Keratinocyte (primary cell): Measurements from ENCODE around the gene ZNF79. TPM values are rescaled to one million over a fixed set of nuclear protein-coding genes. Genes with fewer than 3 reads are reported as not detected.

Experiments used
- DNase-seq: peaks from one replicate; pipeline ENCODE4 v3.0.0-alpha.2; 2011; ENCODE audit warnings: low read depth, missing footprints, low spot score
- FAIRE-seq: peaks from 2 replicates; lab custom pipeline; 2011; peaks lifted over from hg19 to GRCh38; lab: Jason Lieb, UNC
- H2AFZ ChIP-seq: 2 replicates; pipeline ENCODE4 v1.6.0; 2012; ENCODE audit warnings: low read length, control low read depth, inconsistent platforms; ENCODE audit not compliant: control insufficient read depth
- H3K27ac ChIP-seq: 2 replicates; pipeline ENCODE4 v1.5.1; 2011; ENCODE audit warnings: low read length; ENCODE audit not compliant: control insufficient read depth, insufficient read depth
- H3K27me3 ChIP-seq: 3 replicates; pipeline ENCODE4 v1.6.0; 2011; ENCODE audit warnings: low read length; ENCODE audit not compliant: control insufficient read depth, insufficient read depth; ENCODE audit errors: extremely low read depth
- H3K36me3 ChIP-seq, 2 experiments: 2 replicates in 1 of 2; 3 replicates in 1 of 2; pipeline ENCODE4 v1.5.1; 2011; ENCODE audit warnings: low read length in 2 of 2, mild to moderate bottlenecking in 1 of 2; ENCODE audit not compliant: control insufficient read depth in 2 of 2, insufficient read depth in 2 of 2; ENCODE audit errors: extremely low read depth in 1 of 2
- H3K4me1 ChIP-seq: 3 replicates; pipeline ENCODE4 v1.5.1; 2011; ENCODE audit warnings: low read length; ENCODE audit not compliant: control insufficient read depth, insufficient read depth; ENCODE audit errors: extremely low read depth
- H3K4me2 ChIP-seq: 3 replicates; pipeline ENCODE4 v1.6.0; 2011; ENCODE audit warnings: low read depth, low read length; ENCODE audit not compliant: control insufficient read depth, insufficient read depth; ENCODE audit errors: extremely low read depth
- H3K4me3 ChIP-seq, 3 experiments: fragments of 200-600 bp in 1 of 3; sonication (generic) in 1 of 3; 2 replicates in 2 of 3; 3 replicates in 1 of 3; pipeline ENCODE4 v1.5.1; 2011 to 2016; ENCODE audit warnings: low read length in 3 of 3, mild to moderate bottlenecking in 3 of 3, control low read depth in 2 of 3, inconsistent platforms in 1 of 3, low read depth in 1 of 3, mixed read lengths in 1 of 3, mixed run types in 1 of 3, moderate library complexity in 1 of 3; ENCODE audit not compliant: control insufficient read depth in 2 of 3, insufficient read depth in 2 of 3; ENCODE audit errors: extremely low read depth in 1 of 3
- H3K79me2 ChIP-seq: 2 replicates; pipeline ENCODE4 v1.6.0; 2012; ENCODE audit warnings: low read length; ENCODE audit not compliant: control insufficient read depth, insufficient read depth
- H3K9ac ChIP-seq: 3 replicates; pipeline ENCODE4 v1.6.0; 2011; ENCODE audit warnings: low read length; ENCODE audit not compliant: control insufficient read depth, insufficient read depth; ENCODE audit errors: extremely low read depth
- H3K9me1 ChIP-seq: 3 replicates; pipeline ENCODE4 v1.6.0; 2011; ENCODE audit warnings: low read length; ENCODE audit not compliant: control insufficient read depth, insufficient read depth; ENCODE audit errors: extremely low read depth
- H3K9me3 ChIP-seq: 2 replicates; pipeline ENCODE4 v1.5.1; 2012; ENCODE audit warnings: low read depth, low read length; ENCODE audit not compliant: control insufficient read depth
- H4K20me1 ChIP-seq: 3 replicates; pipeline ENCODE4 v1.6.0; 2011; ENCODE audit warnings: low read length; ENCODE audit not compliant: control insufficient read depth, insufficient read depth; ENCODE audit errors: extremely low read depth
- EZH2 ChIP-seq: IDR thresholded peaks from one replicate; pipeline ENCODE4 v1.6.1; 2012; ENCODE audit warnings: inconsistent platforms, mild to moderate bottlenecking, low read length, moderate library complexity
- dilution Hi-C: fragments of 300-500 bp; cut with MboI; formaldehyde crosslinking; loops from one replicate; pipeline ENCODE4 v1.7.0; 2020; ENCODE audit warnings: low sequenced_read_pairs; ENCODE audit not compliant: extremely low pct_ligation_motif_present
- polyA plus RNA-seq, 5 experiments: library from polyadenylated mRNA; depleted of rRNA in 3 of 5; stranded (reverse) in 3 of 5; stranded (forward) in 1 of 5; unstranded in 1 of 5; fragments of >200 nt; gene quantifications; 1 replicate in 1 of 5; 2 replicates in 3 of 5; 3 replicates in 1 of 5; pipeline versions ENCODE4 v1.2.1 to v1.2.3, GENCODE V29; 2011 to 2012; ENCODE audit warnings: missing spikeins in 2 of 5, low read depth in 1 of 5, low replicate concordance in 1 of 5
- TF ChIP-seq, protein P1 (sequence below), 3 experiments: IDR thresholded peaks in 1 of 3; conservative IDR thresholded peaks in 1 of 3; optimal IDR thresholded peaks in 1 of 3; 2 replicates in 2 of 3; 3 replicates in 1 of 3; pipeline versions ENCODE3 to v1.5.1; 2011; ENCODE audit warnings: low read length in 3 of 3, mild to moderate bottlenecking in 3 of 3, moderate library complexity in 2 of 3, control low read depth in 1 of 3, inconsistent platforms in 1 of 3; ENCODE audit not compliant: insufficient read depth in 2 of 3; ENCODE audit errors: extremely low read depth in 1 of 3

ZNF79 gene
- polyA plus RNA-seq, 1 donor (not counting 4 experiments of a cell fraction or from before 2014, with no cell fraction given) = 4.8 TPM

DNA sequence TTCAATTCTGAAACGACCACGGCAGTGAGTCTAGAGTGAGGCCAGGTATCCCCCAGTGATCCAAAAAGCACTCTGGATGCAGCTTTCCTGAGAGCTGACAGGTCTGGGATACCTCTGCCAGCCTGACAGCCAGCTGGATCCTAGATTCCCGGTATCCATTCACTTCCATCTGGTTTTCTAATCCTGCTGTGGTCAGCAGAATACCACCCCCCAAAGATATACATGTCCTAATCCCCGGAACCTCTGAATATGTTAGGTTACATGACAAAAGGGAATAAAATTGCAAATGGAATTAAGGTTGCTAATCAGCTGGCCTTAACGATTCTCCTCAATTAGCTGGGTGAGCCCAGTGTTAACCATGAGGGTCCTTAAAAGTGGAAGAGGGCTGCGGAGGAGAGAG, 1.4 kb upstream of the ZNF79 start:
- Histone ChIP-seq H3K27me3 (no peaks in the 10 kb centered on the region), H3K9me1 (peaks cover 2% of the 10 kb centered on the region), H3K4me3 (peak overlapping the region; percentile 70 to 98 (median 96)), H4K20me1 (peaks cover 5% of the 10 kb centered on the region), H3K36me3 (no peaks in the 10 kb centered on the region), H3K27ac (no peak overlapping the region), H3K9ac (peak overlapping the region; percentile 92), H2AFZ (no peak overlapping the region), H3K4me1 (peaks cover 39% of the 10 kb centered on the region), H3K79me2 (peaks cover 33% of the 10 kb centered on the region), H3K9me3 (no peaks in the 10 kb centered on the region), H3K4me2 (peak overlapping the region; percentile 99)
- TF ChIP-seq, protein P1, sequence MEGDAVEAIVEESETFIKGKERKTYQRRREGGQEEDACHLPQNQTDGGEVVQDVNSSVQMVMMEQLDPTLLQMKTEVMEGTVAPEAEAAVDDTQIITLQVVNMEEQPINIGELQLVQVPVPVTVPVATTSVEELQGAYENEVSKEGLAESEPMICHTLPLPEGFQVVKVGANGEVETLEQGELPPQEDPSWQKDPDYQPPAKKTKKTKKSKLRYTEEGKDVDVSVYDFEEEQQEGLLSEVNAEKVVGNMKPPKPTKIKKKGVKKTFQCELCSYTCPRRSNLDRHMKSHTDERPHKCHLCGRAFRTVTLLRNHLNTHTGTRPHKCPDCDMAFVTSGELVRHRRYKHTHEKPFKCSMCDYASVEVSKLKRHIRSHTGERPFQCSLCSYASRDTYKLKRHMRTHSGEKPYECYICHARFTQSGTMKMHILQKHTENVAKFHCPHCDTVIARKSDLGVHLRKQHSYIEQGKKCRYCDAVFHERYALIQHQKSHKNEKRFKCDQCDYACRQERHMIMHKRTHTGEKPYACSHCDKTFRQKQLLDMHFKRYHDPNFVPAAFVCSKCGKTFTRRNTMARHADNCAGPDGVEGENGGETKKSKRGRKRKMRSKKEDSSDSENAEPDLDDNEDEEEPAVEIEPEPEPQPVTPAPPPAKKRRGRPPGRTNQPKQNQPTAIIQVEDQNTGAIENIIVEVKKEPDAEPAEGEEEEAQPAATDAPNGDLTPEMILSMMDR (optimal IDR thresholded peaks at IDR 0.05 in 1 of 3, IDR thresholded peaks at IDR 0.05 in 1 of 3, conservative IDR thresholded peaks at IDR 0.05 in 1 of 3; ENCODE audit: extremely low read depth in 1 of 3, insufficient read depth in 2 of 3, low read length in 3 of 3) = no peak
- TF ChIP-seq EZH2 = no peak
- FAIRE-seq (no peak), DNase-seq (no peak)
- dilution Hi-C loops = no loop called here

DNA sequence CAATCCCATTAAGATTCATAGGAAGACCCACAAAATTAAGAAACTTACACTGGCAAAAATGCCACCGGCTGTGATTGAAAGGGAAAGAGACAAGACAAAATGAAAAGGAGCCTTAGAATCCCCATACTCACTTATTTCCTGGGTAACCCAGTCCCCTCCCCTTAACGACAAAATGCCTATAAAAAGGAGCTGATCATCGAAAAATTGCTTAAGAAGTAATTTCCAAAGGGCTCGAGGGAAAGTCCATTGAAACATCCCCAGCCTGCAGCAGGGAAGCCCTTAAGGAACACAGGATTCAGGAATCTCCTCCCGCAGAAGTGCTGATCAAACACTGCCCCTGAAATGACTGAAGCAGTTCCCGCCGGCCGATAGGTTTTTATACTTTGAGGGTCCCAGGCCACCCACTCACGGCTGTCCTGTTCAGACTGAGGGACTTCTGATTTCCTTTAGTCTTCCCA, 677 bp upstream of the ZNF79 start:
- Histone ChIP-seq H3K79me2 (peaks cover 40% of the 10 kb centered on the region), H3K9me3 (no peaks in the 10 kb centered on the region), H3K4me2 (peak overlapping the region; percentile 99), H3K27ac (peak overlapping the region; percentile 92), H4K20me1 (no peaks in the 10 kb centered on the region), H3K4me1 (peaks cover 34% of the 10 kb centered on the region), H2AFZ (peak overlapping the region; percentile 96), H3K36me3 (peaks cover 1 to 2% of the 10 kb centered on the region in 2 experiments), H3K9me1 (no peaks in the 10 kb centered on the region), H3K9ac (peak overlapping the region; percentile 92), H3K27me3 (no peaks in the 10 kb centered on the region), H3K4me3 (peak overlapping the region; percentile 70 to 98 (median 96))
- TF ChIP-seq EZH2 = no peak
- TF ChIP-seq, protein P1 (optimal IDR thresholded peaks at IDR 0.05 in 1 of 3, IDR thresholded peaks at IDR 0.05 in 1 of 3, conservative IDR thresholded peaks at IDR 0.05 in 1 of 3; ENCODE audit: extremely low read depth in 1 of 3, insufficient read depth in 2 of 3, low read length in 3 of 3) = no peak
- dilution Hi-C loops = no loop called here
- DNase-seq (no peak), FAIRE-seq (no peak)
